ENCODE results near the gene ANGPTL4.

GRCh38 chr19:8403098-8403819 is 39.3 kb downstream of the ANGPTL4 start:
- TF ChIP-seq POLR2A (IDR thresholded peaks at IDR 0.05) (no peak), POLR2AphosphoS5 (IDR thresholded peaks at IDR 0.05) (no peak)
